AG04449 (cell line): ENCODE results near the gene TAP1.

Experiments
- CTCF ChIA-PET: fragments of 350-600 bp; formaldehyde crosslinking; extraction: SDS; loops from one replicate; lab custom pipeline; 2021; ENCODE audit warnings: antibody characterized with exemption; lab: Yijun Ruan, JAX
- POLR2A ChIA-PET: fragments of 400-600, 350-600 bp; formaldehyde crosslinking; extraction: SDS; loops from one replicate; lab custom pipeline; 2020; ENCODE audit warnings: antibody characterized with exemption, inconsistent platforms; lab: Yijun Ruan, JAX
- DNase-seq: peaks from one replicate; pipeline ENCODE4 v3.0.0-alpha.2; 2010; ENCODE audit warnings: low read depth, low spot score
- H3K4me3 ChIP-seq: 2 replicates; pipeline ENCODE4 v1.5.1; 2011; ENCODE audit warnings: low read depth, mild to moderate bottlenecking, control low read depth, low read length
- TF ChIP-seq, protein P1 (sequence below): IDR thresholded peaks from one replicate; pipeline ENCODE4 v1.5.1; 2011; ENCODE audit warnings: mild to moderate bottlenecking, moderate library complexity, low read length, control low read depth, inconsistent platforms; ENCODE audit not compliant: insufficient read depth; ENCODE audit errors: missing control alignments

The TAP1 gene

DNA sequence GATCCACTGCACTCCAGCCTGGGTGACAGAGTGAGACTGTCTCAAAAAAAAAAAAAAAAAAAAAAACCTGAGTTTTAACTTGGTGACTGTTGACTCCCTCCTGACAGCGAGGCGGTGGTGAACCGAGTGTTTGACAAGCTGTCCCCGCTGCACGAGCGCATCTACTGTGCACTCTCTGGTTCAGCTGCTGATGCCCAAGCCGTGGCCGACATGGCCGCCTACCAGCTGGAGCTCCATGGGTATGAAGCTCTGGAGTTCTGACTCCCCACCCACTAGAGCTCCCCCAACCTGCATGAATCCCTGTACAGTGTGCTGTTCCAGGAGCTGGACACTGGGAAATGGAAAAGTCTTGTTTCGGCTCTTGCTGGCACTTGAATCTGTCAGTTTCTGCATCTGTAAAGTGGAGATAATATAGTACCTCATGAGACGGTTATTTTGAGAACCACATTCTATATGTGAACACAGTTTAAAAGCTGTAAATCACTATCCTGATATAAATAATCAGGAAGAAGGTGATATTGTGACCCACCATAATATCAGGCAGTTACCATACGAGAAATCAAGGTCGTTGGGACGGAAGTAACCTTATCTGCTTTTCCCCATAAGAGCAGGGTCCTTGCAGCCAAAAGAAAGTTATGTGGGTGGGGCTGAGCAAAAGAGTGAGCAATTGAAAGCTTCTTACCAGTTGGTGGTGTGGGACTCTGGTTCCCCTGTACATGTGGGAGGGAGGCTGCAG, 3.8 kb upstream of the TAP1 start:
- CTCF ChIA-PET, result interaction anchor here (0.6 to 9.6 kb wide), 6 partner anchors 7 to 96 kb away, joined by 3 to 313 read pairs (median 10); partner anchors contain the start of genes HLA-DMA, PSMB8 and TAP2
- TF ChIP-seq, protein P1, sequence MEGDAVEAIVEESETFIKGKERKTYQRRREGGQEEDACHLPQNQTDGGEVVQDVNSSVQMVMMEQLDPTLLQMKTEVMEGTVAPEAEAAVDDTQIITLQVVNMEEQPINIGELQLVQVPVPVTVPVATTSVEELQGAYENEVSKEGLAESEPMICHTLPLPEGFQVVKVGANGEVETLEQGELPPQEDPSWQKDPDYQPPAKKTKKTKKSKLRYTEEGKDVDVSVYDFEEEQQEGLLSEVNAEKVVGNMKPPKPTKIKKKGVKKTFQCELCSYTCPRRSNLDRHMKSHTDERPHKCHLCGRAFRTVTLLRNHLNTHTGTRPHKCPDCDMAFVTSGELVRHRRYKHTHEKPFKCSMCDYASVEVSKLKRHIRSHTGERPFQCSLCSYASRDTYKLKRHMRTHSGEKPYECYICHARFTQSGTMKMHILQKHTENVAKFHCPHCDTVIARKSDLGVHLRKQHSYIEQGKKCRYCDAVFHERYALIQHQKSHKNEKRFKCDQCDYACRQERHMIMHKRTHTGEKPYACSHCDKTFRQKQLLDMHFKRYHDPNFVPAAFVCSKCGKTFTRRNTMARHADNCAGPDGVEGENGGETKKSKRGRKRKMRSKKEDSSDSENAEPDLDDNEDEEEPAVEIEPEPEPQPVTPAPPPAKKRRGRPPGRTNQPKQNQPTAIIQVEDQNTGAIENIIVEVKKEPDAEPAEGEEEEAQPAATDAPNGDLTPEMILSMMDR, result no peak
- H3K4me3 ChIP-seq, result no peak overlapping the region
- DNase-seq, result no peak
- POLR2A ChIA-PET, result no interaction called here

DNA sequence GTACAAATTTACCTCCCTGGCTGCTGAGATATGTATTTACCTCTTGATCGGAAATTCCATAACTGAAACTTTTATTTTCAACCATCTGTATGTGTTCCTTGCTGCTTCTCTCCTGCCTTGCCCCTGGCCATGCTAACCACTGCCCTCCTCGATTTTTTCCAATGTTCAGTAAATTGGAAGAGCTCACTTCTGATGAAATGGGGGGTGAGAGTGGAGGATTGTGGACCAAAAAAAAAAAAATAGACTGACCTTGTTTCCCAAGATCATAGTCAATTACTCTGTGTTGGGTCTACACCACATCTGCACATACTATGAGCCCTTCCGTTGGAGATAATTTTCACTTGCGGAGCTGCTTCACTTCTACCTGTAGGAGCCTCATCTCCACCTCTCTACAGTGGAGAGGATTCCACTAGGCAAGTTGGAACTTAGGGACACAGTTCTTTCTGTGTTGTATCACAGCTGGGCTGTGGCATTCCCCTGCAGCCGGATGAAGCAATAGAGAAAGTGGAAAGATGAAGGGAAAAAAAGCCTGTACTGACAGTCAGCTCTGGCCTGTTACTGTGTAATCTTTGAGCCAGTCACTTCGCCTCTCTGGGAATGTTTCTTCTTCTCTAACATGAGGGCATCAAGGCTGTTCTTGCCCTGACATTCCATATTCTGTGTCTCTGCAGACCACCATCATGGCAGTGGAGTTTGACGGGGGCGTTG, 2.1 kb upstream of the TAP1 start:
- CTCF ChIA-PET, result interaction anchor here (0.7 to 9.6 kb wide), 7 partner anchors 12 to 392 kb away, joined by 3 to 313 read pairs (median 8); partner anchors contain the start of genes PSMB8 and TAP2
- H3K4me3 ChIP-seq, result no peak overlapping the region
- DNase-seq, result no peak
- POLR2A ChIA-PET, result interaction anchor here (0.6 to 1.3 kb wide), 3 partner anchors 13 to 166 kb away, joined by 3 to 7 read pairs (median 4); no protein-coding TSS in a partner anchor
- TF ChIP-seq, protein P1, result no peak

DNA sequence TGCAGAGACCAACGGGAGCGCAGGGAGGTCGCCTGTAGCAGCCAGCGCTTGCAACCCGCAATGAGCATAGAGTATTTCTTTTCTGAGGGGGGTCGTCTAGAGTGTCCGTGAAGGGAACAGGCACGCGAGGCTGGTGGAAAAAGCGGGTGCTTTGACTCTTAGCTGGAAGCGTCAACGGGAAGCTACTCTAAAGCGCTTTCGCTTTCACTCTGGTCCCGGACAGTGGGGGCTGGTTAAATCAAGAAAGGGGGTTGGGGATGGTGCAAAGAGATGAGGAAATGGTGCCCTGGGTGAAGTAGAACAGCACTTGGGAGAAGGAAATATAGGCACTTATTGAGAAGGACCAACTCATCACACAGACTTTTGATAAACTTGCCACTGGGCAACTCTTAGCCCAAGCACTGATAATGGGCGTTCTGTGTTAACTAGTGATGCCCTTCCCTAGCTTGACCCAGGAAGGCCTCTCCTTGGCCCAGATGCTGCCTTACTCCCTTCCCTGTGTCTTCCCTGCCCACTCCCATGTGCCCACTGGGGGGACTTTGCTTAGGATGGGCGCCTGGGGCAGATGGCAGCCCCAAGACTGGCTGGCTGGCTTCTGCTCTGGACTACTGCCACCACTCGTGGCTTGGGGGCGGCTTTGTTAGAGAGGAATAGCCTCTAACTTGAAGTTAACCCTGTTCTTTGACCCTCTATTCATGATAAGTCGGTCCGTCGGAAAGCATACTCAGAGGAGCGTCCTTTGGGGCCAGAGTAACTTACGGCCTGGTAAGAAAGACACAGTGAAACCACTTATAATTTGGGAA, 1.1 kb upstream of the TAP1 start:
- ChIA-PET CTCF (interaction anchor here (1.0 to 9.6 kb wide), 8 partner anchors 12 to 99 kb away, joined by 3 to 313 read pairs (median 9); partner anchors contain the start of genes PSMB8 and TAP2), POLR2A (interaction anchor here (0.8 to 2.2 kb wide), 4 partner anchors 13 to 117 kb away, joined by 3 to 22 read pairs (median 6); partner anchors contain the start of gene TAP2)
- no peak for DNase-seq
- peak overlapping the region; percentile 89 for H3K4me3 ChIP-seq
- TF ChIP-seq, protein P1, result no peak

DNA sequence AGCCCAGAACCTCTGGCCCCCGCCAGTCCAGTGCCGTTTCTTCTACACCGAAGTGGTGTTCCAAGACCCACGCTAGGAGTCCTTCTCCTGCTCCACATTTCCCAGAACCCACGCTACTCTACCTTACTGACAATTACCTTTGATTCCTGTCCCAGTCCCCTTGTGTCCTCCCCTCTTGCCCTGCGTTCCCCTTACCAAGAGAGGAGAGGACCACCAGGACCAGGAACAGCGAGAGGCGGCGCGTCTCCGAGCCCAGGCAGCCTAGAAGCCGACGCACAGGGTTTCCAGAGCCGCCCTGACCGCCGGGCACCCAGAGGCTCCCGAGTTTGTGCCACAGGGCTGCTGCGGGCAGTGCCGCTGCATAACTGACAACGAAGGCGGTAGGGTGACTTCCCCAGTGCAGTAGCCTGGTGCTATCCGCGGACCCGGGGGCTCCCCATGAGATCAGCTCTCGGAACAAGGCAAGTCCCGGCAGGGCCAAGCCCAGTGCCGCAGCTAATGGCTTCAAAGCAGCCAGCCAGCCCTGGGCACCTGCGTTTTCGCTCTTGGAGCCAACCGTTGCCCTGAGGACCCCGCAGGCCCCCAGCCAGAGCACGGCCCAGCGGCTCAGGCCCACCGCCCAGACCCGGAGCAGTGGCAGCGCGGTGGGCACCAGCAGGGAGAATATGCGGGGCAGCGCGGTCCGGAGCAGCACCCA, 512 bp downstream of the TAP1 start:
- POLR2A ChIA-PET, result interaction anchor here (0.7 to 2.2 kb wide), 6 partner anchors 8 to 119 kb away, joined by 3 to 22 read pairs (median 4); partner anchors contain the start of genes BRD2 and TAP2
- CTCF ChIA-PET, result interaction anchor here (0.9 to 9.6 kb wide), 10 partner anchors 11 to 440 kb away, joined by 3 to 313 read pairs (median 5); partner anchors contain the start of genes PSMB8 and TAP2
- H3K4me3 ChIP-seq, result peak overlapping the region; percentile 89
- TF ChIP-seq, protein P1, result no peak
- DNase-seq, result no peak

DNA sequence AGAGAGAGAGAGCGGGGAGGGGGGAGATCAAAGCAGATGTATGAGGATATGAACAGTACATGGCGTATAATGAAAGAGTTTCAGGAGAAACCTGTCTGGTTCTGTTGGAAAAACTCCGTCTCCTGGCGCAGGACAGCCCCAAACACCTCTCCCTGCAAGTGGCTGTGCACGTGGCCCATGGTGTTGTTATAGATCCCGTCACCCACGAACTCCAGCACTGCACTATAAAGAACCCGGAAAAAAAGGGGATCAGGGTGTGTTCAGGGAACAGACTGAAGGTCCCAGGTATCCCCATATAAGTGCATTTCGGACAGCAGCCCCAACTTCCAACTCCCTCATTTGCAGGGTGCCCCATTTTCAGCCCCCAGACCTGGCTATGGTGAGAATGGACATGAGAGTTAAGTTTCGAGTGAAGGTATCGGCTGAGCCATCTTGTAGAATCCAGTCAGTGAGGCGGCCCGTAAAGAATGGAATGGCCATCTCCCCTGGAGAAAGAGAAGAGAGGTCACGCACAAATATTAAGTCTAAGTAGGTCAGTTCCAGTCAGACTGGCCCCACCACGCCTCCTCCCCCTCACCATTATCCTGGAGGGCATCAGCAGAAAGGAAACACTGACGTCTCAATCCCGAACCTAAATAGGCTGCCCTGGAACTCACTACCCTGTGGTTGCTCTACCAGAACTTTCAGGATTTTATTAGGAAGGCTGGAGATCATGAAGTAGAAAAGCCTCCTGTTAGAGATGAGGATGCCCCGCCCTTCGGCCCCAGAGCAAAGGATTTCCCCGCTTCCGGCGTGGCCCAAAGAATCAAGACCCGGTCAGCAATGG, 1.3 kb downstream of the TAP1 start:
- H3K4me3 ChIP-seq, result peak overlapping the region; percentile 89

More for the DNA sequence above, 1.3 kb downstream of the TAP1 start:
- ChIA-PET CTCF (interaction anchor here (1.0 to 9.6 kb wide), 9 partner anchors 10 to 81 kb away, joined by 4 to 313 read pairs (median 6); partner anchors contain the start of genes PSMB8 and TAP2), POLR2A (interaction anchor here (1.5 to 2.2 kb wide), 2 partner anchors 14 to 120 kb away, joined by 16 to 22 read pairs; partner anchors contain the start of gene TAP2)
- TF ChIP-seq, protein P1, result no peak
- no peak for DNase-seq
